Right cardiac atrium (tissue), 5 donors: Measurements from ENCODE around the gene FHOD3. TPM values are rescaled to one million over a fixed set of nuclear protein-coding genes. Genes with fewer than 3 reads are reported as not detected.

Source experiments
- ATAC-seq, 2 donors: fragments of 200-7000 bp; cut with Tn5 transposase; one replicate each; pipeline versions ENCODE4 v1.8.0 to v1.9.1; 2020; ENCODE audit warnings: moderate library complexity in 2 of 2, mild to moderate bottlenecking in 1 of 2
- DNase-seq, 3 donors: peaks; one replicate each; pipeline ENCODE4 v3.0.0-alpha.2; 2020
- H3K27ac ChIP-seq: one replicate; pipeline ENCODE4 v1.5.1; 2013; ENCODE audit warnings: mild to moderate bottlenecking, low read length, control low read depth, moderate library complexity
- H3K27me3 ChIP-seq: one replicate; pipeline ENCODE4 v1.6.1; 2013; ENCODE audit not compliant: control insufficient read depth, insufficient read depth
- H3K4me1 ChIP-seq: one replicate; pipeline ENCODE4 v1.6.1; 2013; ENCODE audit warnings: low read length; ENCODE audit not compliant: control insufficient read depth, insufficient read depth
- H3K4me3 ChIP-seq: one replicate; pipeline ENCODE4 v1.5.1; 2013; ENCODE audit warnings: low read length, control low read depth
- H3K9me3 ChIP-seq: one replicate; pipeline ENCODE4 v1.6.1; 2013; ENCODE audit warnings: low read length; ENCODE audit not compliant: control insufficient read depth
- WGBS: extraction: QIAGEN DNeasy Blood & Tissue Kit; methylation state at CpG from one replicate; pipeline ENCODE4 v1.1.7; 2013; 5-methylcytosine and 5-hydroxymethylcytosine counted together
- intact Hi-C, 4 donors: fragments of 100-400 bp; cut with DNase I; formaldehyde crosslinking; loops; one replicate each; pipeline versions ENCODE4 v1.11.0 to v1.14.0; 2022 to 2023
- polyA plus RNA-seq: library from polyadenylated mRNA; stranded (reverse); fragments of 200-250 nt; gene quantifications from one replicate; pipeline ENCODE4 v1.2.3, GENCODE V29; 2013
- total RNA-seq, 4 donors: library from RNA; stranded (reverse); fragmentation: NEBNext Ultra II Directional; extraction: Animal tissue kit (Norgen Biotek cat#: 25700); gene quantifications; one replicate each; pipeline ENCODE4 v1.2.1, GENCODE V29; 2021
- donor health status: healthy with polysubstance abuse.
- donor health status: DM: no; HTN: yes; CAD: no.
- donor health status: DM: no; HTN: no; CAD: no.
- donor health status: DM: no; HTN: yes; CAD: no; lungs with severe emphysema.
- donor health status: DM: yes; HTN: yes; CAD: no.

Gene FHOD3
- total and polyA plus RNA-seq, 5 donors = 118 to 157 (median 138) TPM

- no peaks in the 10 kb centered on the region for H3K4me1 ChIP-seq
- H3K4me3 ChIP-seq = no peak overlapping the region
- 82% methylated on average over 10 of the region's 10 CpGs for WGBS
- intact Hi-C loops = no loop called here
- ATAC-seq (no peak), DNase-seq (no peak)
- H3K9me3 ChIP-seq = no peaks in the 10 kb centered on the region
- no peaks in the 10 kb centered on the region for H3K27me3 ChIP-seq
- H3K27ac ChIP-seq = no peak overlapping the region
Observed at GRCh38 chr18:36652503-36652902, 355.0 kb downstream of the FHOD3 start.

- no peak for DNase-seq
- intact Hi-C loops = no loop called here
- WGBS = 77% methylated on average over 8 of the region's 8 CpGs
- H3K4me3 ChIP-seq = no peak overlapping the region
- H3K4me1 ChIP-seq = no peaks in the 10 kb centered on the region
- no peak for ATAC-seq
- no peaks in the 10 kb centered on the region for H3K9me3 ChIP-seq
- no peaks in the 10 kb centered on the region for H3K27me3 ChIP-seq
- no peak overlapping the region for H3K27ac ChIP-seq
Observed at GRCh38 chr18:36653141-36653869, 355.8 kb downstream of the FHOD3 start.

DNA sequence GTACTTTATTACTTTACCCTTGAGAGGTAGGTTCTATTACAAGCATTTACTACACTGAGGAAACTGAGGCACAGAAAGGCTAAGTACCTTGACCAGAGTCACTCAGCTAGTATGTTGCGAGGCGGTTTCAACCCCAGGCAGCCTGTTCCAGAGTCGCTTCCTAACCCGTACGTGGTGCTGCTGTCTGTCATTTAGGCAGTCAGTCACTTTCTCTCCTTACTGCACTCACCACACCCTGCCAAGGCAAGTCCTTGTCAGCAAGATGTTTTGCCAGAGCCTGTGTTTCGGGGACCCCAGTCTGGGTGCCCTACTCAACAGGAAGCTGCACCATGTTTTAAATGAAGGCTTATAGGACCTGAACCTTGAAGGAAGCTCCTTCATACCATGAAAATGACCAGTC, 356.4 kb downstream of the FHOD3 start:
- DNase-seq = no peak
- 87% methylated on average over 6 of the region's 6 CpGs for WGBS
- Histone ChIP-seq H3K9me3 (no peaks in the 10 kb centered on the region), H3K27me3 (no peaks in the 10 kb centered on the region), H3K4me1 (no peaks in the 10 kb centered on the region), H3K4me3 (no peak overlapping the region), H3K27ac (no peak overlapping the region)
- ATAC-seq = no peak
- intact Hi-C loops = no loop called here

GRCh38 chr18:36655074-36655473, 357.6 kb downstream of the FHOD3 start:
- Histone ChIP-seq H3K4me3 (no peak overlapping the region), H3K27ac (no peak overlapping the region), H3K27me3 (no peaks in the 10 kb centered on the region), H3K9me3 (no peaks in the 10 kb centered on the region), H3K4me1 (no peaks in the 10 kb centered on the region)
- intact Hi-C loops = no loop called here
- DNase-seq (no peak), ATAC-seq (peak; percentile 35 to 38)
- WGBS = 34% methylated on average over 6 of the region's 6 CpGs

DNA sequence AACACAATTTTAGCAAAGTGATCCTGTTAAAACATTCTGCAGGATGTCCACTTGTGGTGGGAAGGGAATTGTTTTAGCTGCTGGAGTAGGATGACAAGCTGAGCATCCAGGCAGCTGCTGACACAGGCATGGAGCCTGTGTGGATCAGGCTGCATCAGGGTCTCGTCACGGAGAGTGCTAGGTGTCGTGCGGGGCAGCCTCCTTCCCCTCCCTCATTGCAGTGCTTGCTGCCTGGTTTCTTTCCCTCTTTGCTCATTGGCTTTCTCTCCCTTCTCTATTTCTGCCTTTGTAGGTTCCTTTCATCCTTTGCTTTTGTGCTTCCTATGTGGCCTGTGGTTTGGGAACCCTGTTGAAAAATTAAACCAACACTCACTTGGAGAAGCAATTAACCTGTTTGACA, 358.4 kb downstream of the FHOD3 start:
- ATAC-seq (no peak), DNase-seq (no peak)
- H3K27ac ChIP-seq = no peak overlapping the region
- intact Hi-C loops = no loop called here
- WGBS = 33% methylated on average over 4 of the region's 4 CpGs
- H3K27me3 ChIP-seq = no peaks in the 10 kb centered on the region
- no peak overlapping the region for H3K4me3 ChIP-seq
- H3K9me3 ChIP-seq = no peaks in the 10 kb centered on the region
- H3K4me1 ChIP-seq = no peaks in the 10 kb centered on the region

GRCh38 chr18:36658611-36659010, 361.1 kb downstream of the FHOD3 start:
- 59% methylated on average over 1 of the region's 1 CpG for WGBS
- no peak for ATAC-seq
- intact Hi-C loops = no loop called here
- no peak overlapping the region for H3K27ac ChIP-seq
- H3K9me3 ChIP-seq = no peaks in the 10 kb centered on the region
- H3K27me3 ChIP-seq = no peaks in the 10 kb centered on the region
- no peak for DNase-seq
- no peaks in the 10 kb centered on the region for H3K4me1 ChIP-seq
- H3K4me3 ChIP-seq = no peak overlapping the region

DNA sequence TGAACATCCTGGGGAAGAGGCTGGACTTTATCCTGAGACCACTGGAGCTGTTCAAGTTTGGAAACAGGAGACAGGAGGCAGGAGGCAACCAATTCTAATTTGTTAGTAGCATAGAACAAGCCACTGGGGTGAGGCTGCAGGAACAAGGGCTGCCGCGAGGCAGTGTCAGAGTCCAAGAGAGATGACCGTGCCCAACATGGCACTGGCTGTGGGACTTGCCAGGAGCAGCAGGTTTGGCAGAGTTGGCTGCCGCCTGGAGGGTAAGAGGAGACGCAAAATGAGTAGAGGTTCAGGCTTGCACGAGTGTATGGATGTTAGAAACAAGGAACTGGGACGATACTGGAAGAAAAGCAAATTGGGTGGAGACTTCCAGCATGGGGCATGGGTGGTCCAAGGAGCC, 362.8 kb downstream of the FHOD3 start:
- ATAC-seq (peak in 1 of 2 donors; percentile 25), DNase-seq (no peak)
- intact Hi-C loops = no loop called here
- no peaks in the 10 kb centered on the region for H3K9me3 ChIP-seq
- H3K4me1 ChIP-seq = no peaks in the 10 kb centered on the region
- no peak overlapping the region for H3K4me3 ChIP-seq
- 85% methylated on average over 7 of the region's 7 CpGs for WGBS
- H3K27me3 ChIP-seq = no peaks in the 10 kb centered on the region
- H3K27ac ChIP-seq = no peak overlapping the region

DNA sequence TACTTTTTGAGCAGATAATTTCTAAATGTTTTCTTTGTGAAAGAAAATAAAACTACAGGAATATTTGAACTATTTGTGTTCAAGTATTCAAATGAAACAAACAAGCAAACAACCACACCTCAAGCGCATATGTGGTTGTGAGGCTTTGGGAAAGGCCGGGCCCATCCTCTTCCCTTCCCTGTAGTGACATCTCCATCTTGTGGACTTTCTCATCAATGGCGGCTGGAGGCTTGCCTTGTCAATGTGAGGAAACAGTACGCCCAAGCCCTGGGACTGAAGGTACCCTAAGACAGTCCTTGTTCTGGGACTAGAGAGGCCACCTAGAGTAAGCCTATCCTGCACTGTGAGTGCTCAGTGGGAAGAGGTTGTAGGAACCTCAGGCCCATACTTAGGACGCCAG, 364.5 kb downstream of the FHOD3 start:
- peaks cover 2% of the 10 kb centered on the region for H3K4me1 ChIP-seq
- no peak overlapping the region for H3K27ac ChIP-seq
- intact Hi-C loops = no loop called here
- ATAC-seq (peak in 1 of 2 donors; percentile 32), DNase-seq (peak in 1 of 3 donors; percentile 45)
- no peaks in the 10 kb centered on the region for H3K27me3 ChIP-seq
- 73% methylated on average over 5 of the region's 5 CpGs for WGBS
- no peak overlapping the region for H3K4me3 ChIP-seq
- no peaks in the 10 kb centered on the region for H3K9me3 ChIP-seq

GRCh38 chr18:36663312-36663711, 365.8 kb downstream of the FHOD3 start:
- no peaks in the 10 kb centered on the region for H3K9me3 ChIP-seq
- WGBS = 62% methylated on average over 2 of the region's 2 CpGs
- intact Hi-C loops = no loop called here
- H3K4me3 ChIP-seq = no peak overlapping the region
- H3K27ac ChIP-seq = no peak overlapping the region
- peaks cover 2% of the 10 kb centered on the region for H3K4me1 ChIP-seq
- DNase-seq (no peak), ATAC-seq (peak; percentile 26 to 42)
- no peaks in the 10 kb centered on the region for H3K27me3 ChIP-seq

DNA sequence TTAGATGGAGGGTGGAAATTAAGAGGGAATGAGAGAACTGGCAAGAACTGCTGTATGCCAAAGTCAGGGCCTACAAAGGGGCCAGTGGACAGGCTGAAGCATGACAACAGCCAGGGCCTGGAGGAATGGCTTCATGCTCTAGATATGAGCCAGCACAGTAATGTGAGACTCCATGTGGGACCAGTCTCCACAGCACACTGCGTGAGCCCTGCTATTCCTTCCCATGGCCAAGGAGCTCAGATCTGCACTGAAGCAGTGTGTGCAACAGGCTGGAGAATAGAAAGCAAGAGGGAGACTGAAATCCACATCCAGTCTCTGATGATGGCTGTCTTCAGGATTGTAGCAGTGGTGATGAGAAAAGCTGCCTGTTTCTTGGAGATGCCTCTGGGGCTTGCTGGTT, 368.4 kb downstream of the FHOD3 start:
- Histone ChIP-seq H3K4me1 (peaks cover 2% of the 10 kb centered on the region), H3K27me3 (no peaks in the 10 kb centered on the region), H3K4me3 (no peak overlapping the region), H3K27ac (no peak overlapping the region), H3K9me3 (no peaks in the 10 kb centered on the region)
- intact Hi-C loops = no loop called here
- 66% methylated on average over 1 of the region's 1 CpG for WGBS
- DNase-seq (no peak), ATAC-seq (peak; percentile 34 to 51)

DNA sequence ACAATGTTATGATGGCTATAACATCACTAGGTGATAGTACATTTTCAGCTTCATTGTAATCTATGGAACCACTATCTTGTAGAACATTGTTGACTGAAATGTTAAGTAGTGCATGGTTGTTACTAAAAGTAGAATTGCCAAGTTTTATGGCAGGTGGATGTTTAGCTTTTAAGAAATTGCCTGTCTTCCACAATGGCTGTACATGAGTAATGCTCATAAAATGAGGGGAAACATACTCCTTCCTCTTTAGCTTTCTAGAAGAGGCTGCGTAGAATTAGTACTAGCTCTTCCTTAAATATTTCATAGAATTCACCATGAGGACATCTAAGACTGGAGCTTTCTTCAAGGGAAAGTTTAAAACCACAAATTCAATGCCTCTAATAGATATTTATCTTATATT, 370.3 kb downstream of the FHOD3 start:
- intact Hi-C loops = no loop called here
- no peak overlapping the region for H3K27ac ChIP-seq
- DNase-seq (no peak), ATAC-seq (no peak)
- H3K27me3 ChIP-seq = no peaks in the 10 kb centered on the region
- H3K4me3 ChIP-seq = no peak overlapping the region
- WGBS = 82% methylated on average over 1 of the region's 1 CpG
- peaks cover 2% of the 10 kb centered on the region for H3K4me1 ChIP-seq
- no peaks in the 10 kb centered on the region for H3K9me3 ChIP-seq

- WGBS = 97% methylated on average over 1 of the region's 1 CpG
Observed at GRCh38 chr18:36668349-36668748, 370.8 kb downstream of the FHOD3 start.

More at GRCh38 chr18:36668349-36668748, 370.8 kb downstream of the FHOD3 start:
- ATAC-seq (no peak), DNase-seq (no peak)
- Histone ChIP-seq H3K27me3 (no peaks in the 10 kb centered on the region), H3K9me3 (no peaks in the 10 kb centered on the region), H3K4me1 (peaks cover 2% of the 10 kb centered on the region), H3K4me3 (no peak overlapping the region), H3K27ac (no peak overlapping the region)
- intact Hi-C loops = no loop called here
